ENCODE data around the gene MN1.

MN1 gene

DNA sequence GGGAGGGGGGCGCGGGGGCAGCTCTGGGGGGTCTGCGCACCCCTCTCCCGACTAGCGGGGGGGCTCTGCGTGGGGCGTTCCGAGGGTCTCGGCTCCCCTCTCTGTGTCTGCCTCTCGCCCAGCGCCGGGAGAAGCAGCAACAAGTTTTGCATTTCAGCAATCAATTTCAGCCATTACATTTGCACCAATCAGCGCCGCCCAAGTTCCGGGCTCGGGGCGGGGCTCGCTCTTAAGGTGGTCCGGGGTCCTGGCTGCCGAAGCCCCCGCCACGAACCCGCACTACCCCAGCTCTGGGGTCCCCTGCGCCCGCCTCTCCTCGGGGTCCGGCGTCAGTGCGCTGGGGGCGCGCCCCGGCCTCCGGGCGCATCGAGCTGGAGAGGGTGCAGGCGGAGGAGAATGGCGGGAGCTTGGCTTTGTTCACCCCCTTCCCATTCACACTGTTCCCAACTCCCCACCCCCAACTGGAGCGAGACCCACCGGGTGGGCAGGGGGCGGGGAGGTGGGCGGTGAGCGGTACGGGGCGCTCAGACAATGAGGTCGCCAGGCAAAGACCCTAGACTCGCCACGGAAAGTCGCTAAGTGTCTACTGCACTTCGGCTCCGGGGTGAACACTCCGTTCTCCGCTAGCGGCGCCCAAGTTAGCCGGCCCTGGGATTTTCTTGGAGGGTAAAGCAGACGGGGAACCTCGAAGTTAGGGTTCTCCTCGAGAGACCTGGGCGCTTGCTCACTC, at the start of gene MN1:
MN1 (minus strand) TSS at position 141 of the 730 bp plus-strand sequence. CDS start 1,213 bp downstream, outside the sequence.
- DNase-seq = no peak

DNA sequence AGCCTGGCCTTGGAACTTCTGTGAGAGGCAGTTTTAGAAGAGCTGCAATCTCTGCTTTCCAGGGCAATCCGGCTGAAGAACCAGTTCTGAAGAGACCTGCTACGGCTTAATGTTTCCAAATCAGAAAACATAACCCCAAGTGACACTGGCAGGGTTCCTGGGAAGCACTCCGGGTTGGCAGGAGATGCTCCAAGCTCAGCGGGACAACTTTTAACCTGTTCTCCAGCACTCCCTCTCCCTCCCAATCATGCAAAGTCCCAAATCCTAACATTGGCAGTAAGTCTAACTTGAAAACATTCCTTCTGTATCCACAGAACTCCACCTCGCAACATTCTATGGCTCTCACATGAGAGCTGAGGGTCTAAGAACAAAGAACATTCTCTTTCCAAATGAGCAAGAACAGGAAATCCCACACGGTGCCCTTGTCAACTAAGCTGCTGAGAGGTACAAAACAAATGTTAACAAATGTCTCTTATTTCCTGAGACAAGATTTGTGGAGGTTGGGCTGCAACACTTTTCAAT, 48.5 kb upstream of the MN1 start:
- DNase-seq = no peak

DNA sequence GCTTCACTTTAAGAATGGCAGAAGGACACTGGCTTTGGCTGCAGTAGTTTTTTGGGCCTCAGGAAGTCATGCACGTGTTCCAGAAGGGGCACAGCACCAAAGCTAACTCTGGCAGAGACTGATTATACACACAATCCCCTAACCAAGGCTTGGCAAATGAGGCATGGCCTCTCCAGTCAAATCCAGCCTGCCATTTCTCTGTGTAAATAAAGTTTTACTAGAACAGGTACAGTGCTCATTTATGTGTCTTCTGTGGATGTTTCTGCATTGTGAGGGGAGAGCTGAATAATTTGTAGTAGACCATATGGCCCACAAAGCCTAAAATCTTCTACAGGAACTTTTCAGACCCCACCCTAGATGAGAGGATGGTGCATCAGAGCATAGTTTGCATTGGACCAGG, 46.4 kb upstream of the MN1 start:
- DNase-seq = no peak

DNA sequence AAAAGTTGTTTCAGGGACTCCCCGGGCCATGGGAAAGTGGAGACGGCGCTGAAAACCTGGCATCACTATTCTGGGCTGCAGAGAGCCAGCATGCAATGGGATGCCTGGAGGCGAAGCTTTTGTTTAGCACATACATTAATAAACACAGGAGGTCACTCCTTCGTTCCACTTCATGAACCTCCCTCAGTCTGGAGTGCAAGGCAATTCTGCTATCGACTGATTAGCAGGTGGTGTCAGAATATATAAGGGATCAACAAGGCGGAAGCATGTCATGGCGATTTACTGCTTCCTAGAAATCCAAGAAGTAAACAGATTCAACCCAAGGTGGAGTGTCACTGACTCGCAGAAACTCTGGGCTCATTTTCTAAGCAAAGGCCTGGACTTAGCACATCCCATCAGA, 45.4 kb upstream of the MN1 start:
- DNase-seq = no peak

DNA sequence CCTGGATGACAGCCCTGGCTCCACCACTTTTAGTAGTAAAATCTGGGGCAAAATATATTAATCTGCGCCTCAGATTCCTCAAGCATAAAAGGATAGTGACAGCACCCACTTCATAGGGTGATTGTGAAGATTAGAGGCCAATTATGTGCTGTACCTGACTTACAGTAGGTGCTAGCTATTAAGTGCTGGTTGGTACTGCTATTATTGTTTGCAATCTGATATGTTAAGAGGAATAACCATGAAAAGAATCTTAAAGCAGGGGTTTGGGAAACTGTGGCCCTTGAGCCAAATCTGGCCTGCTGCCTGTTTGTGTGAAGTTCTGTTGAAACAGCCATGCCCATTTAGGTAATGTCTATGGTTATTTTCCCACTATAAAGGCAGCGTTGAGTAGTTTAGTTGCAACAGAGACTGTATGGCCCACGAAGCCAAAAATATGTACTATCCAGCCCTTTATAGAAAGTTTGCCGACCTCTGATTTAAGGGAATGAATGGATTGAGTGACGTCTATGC, 44.7 kb upstream of the MN1 start:
- DNase-seq = no peak

DNA sequence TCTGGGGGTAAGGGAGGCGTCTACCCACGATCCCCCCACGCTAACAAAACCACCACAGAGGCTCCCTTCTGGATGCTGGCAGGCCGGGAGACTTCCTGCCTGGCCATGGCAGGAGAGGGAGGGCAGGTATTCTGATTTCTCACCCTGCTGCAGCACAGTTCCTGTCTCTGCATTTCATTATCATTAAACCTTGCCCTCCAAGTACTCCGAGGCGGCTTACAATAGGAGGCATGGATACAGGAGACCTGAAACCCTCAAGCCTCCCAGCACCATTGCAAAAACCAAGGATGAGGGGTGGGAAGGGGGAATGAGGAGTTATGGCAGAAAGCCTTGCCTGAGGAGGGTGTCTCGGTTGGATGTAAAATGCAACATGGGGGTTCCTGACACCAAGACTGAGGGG, 44.1 kb upstream of the MN1 start:
- no peak for DNase-seq

DNA sequence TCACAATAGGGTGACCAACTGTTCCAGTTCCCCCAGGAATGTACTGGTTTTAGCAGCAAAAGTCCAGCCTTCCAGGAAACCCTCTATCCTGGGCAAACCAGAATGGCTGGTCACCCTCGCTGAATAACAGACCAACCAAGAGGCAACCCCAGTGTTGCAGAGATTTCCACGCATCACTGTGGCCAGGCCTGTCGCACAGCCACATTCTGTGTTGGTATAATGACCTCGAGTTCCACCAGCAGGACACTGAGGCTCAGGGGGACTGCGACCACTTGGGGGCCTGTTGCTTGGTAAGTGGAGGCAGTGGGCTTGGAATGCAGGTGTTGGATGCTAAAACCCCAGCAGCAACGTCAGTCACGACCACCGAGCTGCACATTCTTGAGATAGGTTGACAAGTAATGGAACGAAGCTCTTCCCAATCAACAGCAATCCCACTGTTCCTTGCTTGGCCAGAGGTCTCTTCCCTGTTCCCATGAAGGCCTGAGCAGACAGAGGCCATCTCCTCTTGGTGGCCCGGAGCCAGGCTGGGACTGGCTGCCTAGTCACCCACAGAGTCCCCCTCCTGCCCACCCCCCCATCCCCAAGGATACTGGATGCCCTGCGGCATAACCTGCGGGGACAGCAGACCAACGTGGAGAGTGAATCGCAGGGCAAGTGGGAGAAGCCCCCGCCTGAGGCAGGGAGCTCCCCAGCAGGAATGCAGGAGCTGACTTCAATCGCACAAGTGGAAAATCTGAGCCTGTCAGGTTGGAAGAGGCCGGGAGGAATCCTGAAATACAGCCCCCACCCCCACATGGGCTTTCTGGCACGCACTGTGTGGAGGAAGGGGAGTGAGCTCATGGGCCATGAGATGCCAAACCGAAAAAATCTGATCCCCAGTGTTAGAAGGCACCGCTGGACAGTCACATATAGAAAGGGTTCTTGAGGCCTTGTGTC, 43.4 kb upstream of the MN1 start:
- DNase-seq = no peak

DNA sequence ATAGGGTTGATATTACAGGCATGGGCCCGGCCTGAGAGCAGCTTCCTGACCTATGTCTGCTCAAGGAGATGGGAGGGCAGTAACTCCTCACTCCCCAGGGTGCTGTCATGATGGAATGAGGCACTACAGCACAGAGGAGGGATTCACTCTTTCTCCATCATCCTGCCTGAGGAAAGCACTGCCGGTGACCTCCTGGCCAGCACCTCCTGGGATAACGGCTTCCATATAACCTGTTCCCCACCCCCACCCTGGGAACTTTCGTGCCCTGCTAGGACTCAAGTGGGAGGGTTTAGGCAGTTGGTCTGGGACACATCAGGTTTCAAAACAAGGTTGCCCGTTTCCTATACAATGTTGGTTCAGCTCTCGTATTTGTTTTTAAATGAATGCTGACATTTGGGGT, 42.7 kb upstream of the MN1 start:
- no peak for DNase-seq

DNA sequence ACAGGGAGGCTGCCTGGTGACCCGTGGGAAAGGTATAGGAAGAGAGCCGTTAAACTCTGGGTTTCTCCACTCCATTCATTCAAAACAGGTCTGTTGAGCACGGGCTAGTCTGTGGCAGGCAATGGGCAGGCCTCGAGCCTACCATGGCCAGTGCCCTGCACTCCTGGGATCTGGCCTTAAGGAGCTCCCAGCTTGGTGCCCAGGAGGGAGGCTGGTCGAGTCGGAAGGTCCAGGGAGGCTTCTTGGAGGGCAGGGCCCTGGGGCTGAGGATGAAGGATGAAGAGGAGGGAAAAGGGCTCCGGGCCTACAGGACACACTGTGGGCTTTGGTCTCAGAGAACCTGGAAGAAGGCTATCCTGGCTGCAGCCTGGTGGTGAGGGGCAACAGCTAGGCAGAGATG, 41.9 kb upstream of the MN1 start:
- no peak for DNase-seq

DNA sequence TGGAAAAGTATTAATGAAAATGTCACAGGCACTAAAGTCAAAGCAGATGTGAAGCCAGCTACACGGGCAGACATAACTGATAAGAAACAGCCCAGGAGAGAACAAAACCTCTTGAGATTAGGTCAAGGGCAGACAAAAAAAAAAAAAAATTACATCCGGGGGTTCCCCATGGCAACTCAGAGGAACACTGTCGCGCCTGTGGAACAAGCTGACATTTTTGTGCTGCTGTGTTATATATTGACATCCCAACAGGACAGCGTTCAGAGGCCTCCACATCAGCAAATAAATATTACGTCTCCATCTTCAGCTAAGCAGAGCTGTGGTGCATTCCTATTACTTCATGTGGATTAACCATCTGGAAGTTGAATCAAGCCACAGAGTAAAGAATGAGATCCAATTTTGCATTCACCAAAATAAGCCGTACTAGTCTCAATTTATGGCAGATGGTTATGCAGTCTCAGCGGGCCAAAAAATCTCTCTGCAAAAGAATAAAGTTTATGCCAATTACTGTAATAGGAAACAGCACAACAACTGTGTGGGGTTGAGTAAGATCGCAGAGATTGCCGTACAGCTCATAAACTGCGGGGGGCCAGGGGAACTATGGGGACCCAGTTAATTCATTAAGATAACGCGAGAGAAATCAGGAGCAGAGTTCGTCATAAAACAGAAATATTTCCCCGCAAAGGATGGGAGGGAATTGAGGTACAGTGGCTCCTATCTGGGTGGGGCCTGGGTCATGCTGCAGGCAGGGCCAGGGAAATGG, 41.3 kb upstream of the MN1 start:
- no peak for DNase-seq

DNA sequence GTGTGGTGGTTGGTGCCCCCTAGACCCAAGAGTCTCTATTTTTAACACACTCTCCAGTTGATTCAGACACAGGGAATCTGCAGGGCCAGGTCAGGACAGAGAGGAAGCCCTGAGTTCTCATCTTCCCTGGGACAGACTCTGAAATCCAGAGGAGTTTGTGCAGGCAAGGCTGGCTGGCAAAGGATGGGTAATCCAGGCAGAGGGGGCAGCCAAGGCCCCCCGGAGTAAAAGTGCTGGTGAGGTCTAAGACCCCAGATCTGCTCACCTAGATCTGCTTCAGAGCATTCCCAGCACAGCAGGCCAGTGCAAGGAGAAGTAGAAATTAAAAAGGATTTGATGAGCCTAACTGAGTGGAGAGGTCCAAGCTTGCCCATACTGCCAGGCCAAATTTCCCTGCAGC, 40.6 kb upstream of the MN1 start:
- DNase-seq = no peak

DNA sequence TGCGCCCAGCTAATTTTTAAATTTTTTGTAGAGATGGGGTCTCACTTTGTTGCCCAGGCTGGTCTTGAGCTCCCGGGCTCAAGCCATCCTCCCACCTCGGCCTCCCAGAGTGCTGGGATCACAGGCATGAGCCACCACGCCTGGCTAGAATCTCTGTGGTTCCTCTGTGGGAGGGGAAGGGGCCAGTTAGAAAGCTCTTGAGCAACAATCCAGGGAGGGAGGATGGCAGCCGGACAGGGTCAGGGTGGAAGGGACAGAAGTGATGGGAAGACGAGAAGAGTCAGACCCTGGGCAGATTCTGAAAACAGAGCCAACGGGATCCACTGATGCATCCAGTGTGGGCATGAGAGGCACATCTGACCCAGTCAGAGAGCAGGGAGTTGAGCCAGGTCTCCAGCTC, 38.9 kb upstream of the MN1 start:
- no peak for DNase-seq

DNA sequence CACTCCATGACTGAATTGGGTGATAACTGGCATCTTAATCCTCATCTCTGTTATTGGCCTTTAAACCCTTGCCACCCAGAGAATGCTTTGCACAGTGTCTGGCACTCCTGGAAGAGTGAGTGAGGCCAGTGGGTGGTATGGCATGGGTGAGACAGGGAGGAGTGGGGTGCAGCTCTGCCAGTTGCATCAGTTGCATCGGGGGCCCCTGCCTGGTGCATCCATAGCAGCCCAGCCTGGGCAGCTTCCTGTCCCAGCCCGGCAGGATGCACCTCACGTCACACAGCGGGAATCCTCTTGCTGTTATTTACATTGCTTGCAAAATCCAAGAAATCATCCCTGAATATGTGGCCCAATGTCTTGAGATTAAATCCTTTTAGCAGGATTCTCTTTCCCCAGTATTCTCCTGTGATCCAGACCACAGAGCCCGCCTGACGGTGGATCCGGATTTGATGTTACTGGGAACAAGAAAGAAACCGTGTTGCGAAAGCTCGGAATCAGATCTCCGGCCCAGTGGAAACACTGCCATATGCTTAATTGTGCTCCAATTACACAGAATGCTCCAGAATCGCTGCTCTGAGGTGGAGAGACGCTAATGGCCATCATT, 37.6 kb upstream of the MN1 start:
- DNase-seq = no peak

DNA sequence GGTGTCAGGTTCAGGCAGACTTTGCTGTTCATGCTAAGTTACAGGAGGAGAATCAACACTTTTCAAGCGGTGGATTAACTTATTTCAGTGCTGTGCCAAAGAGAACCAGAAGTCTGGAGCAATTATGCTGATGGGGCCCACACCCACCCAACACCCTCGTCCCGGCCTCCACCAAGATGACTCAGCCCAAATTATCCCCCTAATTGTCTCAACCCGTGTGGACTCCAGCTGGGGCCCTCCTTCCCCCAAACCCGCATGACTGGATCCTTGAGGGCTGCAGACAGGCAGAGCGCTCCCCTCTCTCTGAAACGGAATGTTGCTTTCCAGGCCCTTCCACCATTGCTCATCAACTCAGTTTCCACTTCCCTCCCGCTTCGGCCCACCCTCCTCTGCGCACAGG, 34.6 kb upstream of the MN1 start:
- no peak for DNase-seq

DNA sequence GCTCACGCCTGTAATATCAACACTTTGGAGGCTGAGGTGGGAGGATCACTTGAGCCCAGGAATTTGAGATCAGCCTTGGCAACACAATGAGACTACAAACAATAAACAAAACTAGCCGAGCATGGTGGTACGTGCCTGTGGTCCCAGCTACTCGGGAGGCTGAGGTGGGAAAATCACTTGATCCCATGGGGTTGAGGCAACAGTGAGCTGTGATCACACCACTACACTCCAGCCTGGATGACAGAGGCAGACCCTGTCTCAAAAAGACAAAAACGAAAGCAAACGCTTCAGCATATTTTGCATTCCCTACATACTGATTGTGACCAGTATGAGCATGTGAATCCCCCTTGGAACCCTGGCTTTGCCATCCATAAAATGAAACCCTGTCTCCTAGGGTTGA, 33.9 kb upstream of the MN1 start:
- DNase-seq = no peak

DNA sequence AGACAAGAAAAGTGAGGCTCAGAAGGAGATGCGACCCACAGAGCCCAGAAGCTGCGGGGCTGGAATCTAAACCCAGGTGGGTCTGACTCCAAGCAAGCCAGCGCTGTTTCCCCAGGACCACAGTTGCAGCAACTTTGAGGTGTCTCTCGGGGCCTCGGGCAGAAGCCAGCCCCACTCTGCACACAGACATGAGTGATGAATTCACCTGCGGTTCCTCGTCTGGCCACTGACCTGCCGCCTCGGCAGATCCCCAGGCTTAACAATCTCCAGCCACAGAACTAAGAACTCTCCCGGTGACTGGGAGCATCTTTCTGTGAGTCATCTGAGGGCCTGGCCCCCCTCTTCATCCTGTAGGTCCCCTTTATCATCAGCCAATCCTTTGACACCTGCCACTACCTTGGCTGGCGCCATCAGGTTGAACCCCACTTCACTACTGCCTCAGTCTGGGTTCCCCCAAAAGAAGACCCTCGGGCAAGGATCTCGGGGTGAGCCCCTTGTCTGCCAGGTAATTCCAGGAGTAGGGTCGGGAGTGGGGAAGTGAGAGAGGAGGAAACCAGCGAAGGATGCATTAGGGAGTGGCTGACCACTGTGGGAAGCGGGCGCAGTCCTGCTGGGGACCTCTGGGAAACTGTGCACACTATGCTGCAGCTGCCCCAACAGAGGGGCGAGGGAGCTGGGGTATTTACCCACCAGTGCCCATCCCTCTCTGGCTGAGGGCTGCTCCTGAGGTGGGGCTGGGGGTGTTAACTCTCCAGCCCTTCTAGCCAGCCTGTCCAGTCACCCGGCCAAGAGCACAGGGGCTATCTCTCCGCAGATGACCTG, 33.0 kb upstream of the MN1 start:
- no peak for DNase-seq

DNA sequence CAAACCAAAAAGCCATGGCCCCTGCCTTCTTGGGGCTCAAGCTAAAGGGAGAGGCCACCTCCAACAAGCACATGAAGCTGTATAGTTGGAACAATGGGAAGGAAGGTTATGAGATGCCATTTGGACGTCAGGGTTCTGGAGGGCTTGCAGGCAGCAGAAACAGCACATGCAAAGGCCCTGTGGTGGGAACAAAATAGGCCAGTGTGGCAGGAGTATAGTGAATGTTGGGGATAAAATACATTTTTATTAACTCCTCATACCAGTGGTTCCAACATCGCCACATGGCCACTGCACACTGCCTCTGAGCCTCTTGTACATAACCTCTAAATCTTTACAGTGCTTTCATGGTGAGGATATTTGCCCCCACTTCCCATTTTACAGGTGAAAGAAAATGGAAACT, 32.2 kb upstream of the MN1 start:
- no peak for DNase-seq

DNA sequence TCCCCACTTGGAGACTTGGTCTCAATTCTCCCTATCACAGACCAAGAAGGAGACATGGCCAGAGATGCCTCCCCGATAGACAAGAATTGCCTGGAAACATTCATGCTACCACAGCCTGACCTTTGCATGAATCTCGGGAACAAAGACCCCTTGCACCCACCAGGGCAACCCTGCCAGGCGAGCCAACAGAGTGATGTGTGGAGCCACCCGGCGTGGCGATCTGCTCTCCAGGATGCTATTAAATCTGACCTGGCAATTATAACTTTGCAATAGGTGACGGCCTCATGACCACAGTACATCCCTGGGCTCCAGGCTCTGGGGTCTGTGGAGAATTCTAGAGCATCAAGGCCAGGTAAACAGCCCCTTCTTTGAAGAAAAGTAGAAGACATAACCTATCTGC, 31.1 kb upstream of the MN1 start:
- DNase-seq = no peak

DNA sequence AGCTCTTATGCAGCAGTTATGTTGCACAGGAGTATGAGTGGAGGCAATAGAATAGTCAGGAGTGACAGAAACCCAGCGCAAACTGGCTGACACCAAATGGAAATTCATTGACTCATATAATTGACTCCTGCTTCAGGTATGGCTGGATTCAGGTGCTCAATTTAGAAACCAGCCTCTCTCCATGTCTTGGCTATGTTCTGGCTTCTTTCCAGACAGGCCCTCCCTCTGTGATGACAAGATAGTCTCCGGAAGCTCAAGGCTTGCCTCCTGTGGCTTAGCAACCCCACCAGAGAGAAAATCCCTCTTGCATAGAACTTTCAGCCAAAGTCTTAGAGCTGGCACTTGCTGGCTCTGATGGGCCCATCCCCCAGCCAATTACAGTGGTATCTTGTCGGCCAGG, 28.1 kb upstream of the MN1 start:
- DNase-seq = no peak

DNA sequence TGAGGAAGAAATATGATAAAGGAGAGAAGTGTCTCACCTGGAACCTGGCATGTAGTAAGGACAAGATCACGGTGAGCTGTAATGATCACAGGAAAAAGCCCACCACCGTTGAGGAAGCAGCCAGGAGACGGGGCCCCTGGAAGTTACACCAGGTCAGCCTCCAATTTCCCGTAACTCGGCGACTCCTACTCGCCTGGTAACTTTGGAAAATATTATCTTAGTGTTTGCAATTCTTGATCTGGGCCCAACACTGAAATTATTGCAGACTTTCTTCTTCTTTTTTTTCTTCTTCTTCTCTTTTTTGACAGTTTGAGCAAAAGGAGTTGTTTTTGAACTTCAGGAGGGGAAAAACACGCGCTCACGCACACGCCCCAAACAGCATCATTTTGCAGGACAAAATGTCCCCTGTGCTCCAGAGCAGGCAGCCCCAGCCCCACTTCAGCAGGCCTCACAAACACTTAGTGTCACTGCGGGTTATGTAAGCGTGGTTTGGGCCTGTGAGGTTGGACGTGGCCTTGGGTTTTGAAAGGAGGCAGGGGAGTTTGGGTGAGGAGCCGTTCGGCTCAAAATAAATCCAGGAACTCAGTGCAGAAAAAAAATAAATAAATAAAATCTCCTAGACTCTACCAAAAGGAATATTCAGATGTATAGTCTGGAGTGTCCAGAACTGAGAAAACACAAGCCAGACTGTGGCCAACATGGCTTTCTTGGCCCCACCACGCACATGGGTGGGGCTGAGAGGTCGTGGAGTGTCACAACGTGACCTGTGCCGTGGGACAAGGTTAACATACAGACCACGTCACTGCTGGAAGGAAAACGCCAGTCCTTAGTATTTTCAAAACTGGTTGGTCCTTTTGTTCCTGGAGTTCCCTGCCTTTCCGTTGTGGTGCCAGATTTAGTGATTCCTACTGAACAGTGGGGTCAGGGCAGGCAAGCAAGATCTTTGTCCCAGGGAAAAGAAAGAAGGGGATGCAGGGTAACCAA, 26.3 kb upstream of the MN1 start:
- DNase-seq = no peak

DNA sequence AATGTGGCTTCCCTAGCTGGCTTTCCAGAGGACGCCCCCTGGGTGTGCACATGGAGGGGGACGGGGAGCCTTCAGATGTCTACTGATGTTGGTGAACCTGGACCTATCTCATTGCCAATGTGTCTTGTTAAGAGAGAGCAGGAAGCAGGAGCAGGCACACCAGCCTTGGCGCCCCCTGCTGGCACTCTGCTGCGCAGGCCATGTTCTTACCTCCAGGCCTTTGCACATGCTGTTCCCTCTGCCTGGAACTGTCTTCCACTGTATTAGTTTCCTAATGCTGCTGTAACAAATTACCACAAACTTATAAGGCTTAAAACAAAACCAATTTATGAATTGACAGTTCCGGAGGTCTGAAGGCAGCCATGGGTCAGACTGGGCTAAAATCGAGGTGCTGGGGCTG, 23.6 kb upstream of the MN1 start:
- DNase-seq = no peak
